ENCODE data around the gene MTA1.

MTA1 gene

GRCh38 chr14:105381446-105382342 is 37.9 kb upstream of the MTA1 start:
- Histone ChIP-seq H3F3A (ENCODE audit: insufficient read depth) (no peaks in the 10 kb centered on the region), H4K20me1 (ENCODE audit: low read depth, low read length) (no peaks in the 10 kb centered on the region), H3K9me3 (ENCODE audit: insufficient read depth, low read length) (no peaks in the 10 kb centered on the region), H3K79me2 (ENCODE audit: insufficient read depth, low read length) (no peaks in the 10 kb centered on the region), H3K36me3 (ENCODE audit: low read length) (no peaks in the 10 kb centered on the region), H3K27ac (ENCODE audit: low read depth, low read length) (no peak overlapping the region), H2AFZ (ENCODE audit: low read depth, low read length, severe bottlenecking) (no peak overlapping the region), H3K9ac (ENCODE audit: low read length) (no peak overlapping the region), H3K4me3 (ENCODE audit: insufficient read depth, low read length, poor library complexity, severe bottlenecking) (no peak overlapping the region), H3K9me2 (replicated peaks; ENCODE audit: insufficient read depth, low read length) (no peaks in the 10 kb centered on the region), H3K27me3 (ENCODE audit: low read length) (no peaks in the 10 kb centered on the region), H3K4me2 (ENCODE audit: low read depth, low read length, poor library complexity, severe bottlenecking) (no peak overlapping the region)
- TF ChIP-seq EZH2phosphoT487 (conservative IDR thresholded peaks at IDR 0.05; ENCODE audit: low read length) (no peak), CTCF (IDR thresholded peaks at IDR 0.05; ENCODE audit: insufficient read depth, low read length, poor library complexity, severe bottlenecking) (no peak)

- Histone ChIP-seq H2AFZ (ENCODE audit: low read depth, low read length, severe bottlenecking) (no peak overlapping the region), H3K27ac (ENCODE audit: low read depth, low read length) (no peak overlapping the region), H3F3A (ENCODE audit: insufficient read depth) (no peaks in the 10 kb centered on the region), H3K9ac (ENCODE audit: low read length) (no peak overlapping the region), H4K20me1 (ENCODE audit: low read depth, low read length) (no peaks in the 10 kb centered on the region), H3K9me3 (ENCODE audit: insufficient read depth, low read length) (no peaks in the 10 kb centered on the region), H3K27me3 (ENCODE audit: low read length) (no peaks in the 10 kb centered on the region), H3K79me2 (ENCODE audit: insufficient read depth, low read length) (no peaks in the 10 kb centered on the region), H3K9me2 (replicated peaks; ENCODE audit: insufficient read depth, low read length) (no peaks in the 10 kb centered on the region), H3K36me3 (ENCODE audit: low read length) (no peaks in the 10 kb centered on the region), H3K4me2 (ENCODE audit: low read depth, low read length, poor library complexity, severe bottlenecking) (no peak overlapping the region), H3K4me3 (ENCODE audit: insufficient read depth, low read length, poor library complexity, severe bottlenecking) (no peak overlapping the region)
- TF ChIP-seq CTCF (IDR thresholded peaks at IDR 0.05; ENCODE audit: insufficient read depth, low read length, poor library complexity, severe bottlenecking) (no peak), EZH2phosphoT487 (conservative IDR thresholded peaks at IDR 0.05; ENCODE audit: low read length) (no peak)
These were observed 37.1 kb upstream of the MTA1 start for GRCh38 chr14:105382343-105383082.

DNA sequence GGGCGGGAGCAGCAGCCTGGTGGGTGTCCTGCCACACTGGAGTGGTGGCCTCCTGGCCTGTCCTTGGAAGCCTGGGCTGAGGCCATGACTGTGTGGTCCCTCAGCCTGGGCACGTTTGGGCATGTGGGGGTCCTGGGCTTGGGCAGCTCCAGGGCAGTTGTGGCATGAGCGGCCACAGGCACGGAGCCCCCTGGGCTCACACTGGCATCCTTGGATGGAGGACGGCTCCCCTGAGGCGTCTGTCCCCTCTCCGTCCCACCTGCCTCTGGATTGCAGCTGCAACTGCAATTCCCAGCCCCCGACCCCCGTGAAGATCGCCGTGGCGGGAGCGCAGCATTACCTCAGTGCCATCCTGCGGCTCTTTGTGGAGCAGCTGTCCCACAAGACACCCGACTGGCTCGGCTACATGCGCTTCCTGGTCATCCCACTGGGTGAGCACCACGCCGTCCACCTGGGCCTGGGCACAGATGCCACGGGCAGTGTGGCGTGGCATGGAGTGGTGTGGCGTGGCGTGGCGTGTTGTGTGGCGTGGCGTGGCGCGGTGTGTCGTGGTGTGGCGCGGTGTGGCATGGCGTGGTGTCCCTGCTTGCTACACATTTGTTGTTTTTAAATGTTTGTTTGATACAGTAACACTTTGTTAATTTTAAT is 36.4 kb upstream of the MTA1 start:
- Histone ChIP-seq H3K36me3 (ENCODE audit: low read length) (no peaks in the 10 kb centered on the region), H4K20me1 (ENCODE audit: low read depth, low read length) (no peaks in the 10 kb centered on the region), H3K27ac (ENCODE audit: low read depth, low read length) (no peak overlapping the region), H3K9me3 (ENCODE audit: insufficient read depth, low read length) (no peaks in the 10 kb centered on the region), H3K9ac (ENCODE audit: low read length) (no peak overlapping the region), H3K79me2 (ENCODE audit: insufficient read depth, low read length) (no peaks in the 10 kb centered on the region), H3K27me3 (ENCODE audit: low read length) (no peaks in the 10 kb centered on the region), H3K4me2 (ENCODE audit: low read depth, low read length, poor library complexity, severe bottlenecking) (no peak overlapping the region), H2AFZ (ENCODE audit: low read depth, low read length, severe bottlenecking) (no peak overlapping the region), H3K9me2 (replicated peaks; ENCODE audit: insufficient read depth, low read length) (no peaks in the 10 kb centered on the region), H3K4me3 (ENCODE audit: insufficient read depth, low read length, poor library complexity, severe bottlenecking) (no peak overlapping the region), H3F3A (ENCODE audit: insufficient read depth) (no peaks in the 10 kb centered on the region)
- TF ChIP-seq CTCF (IDR thresholded peaks at IDR 0.05; ENCODE audit: insufficient read depth, low read length, poor library complexity, severe bottlenecking) (no peak), EZH2phosphoT487 (conservative IDR thresholded peaks at IDR 0.05; ENCODE audit: low read length) (no peak)

Data from SU-DHL-6 (cell line).